ENCODE measurements around the gene DLGAP5.

The DLGAP5 gene

DNA sequence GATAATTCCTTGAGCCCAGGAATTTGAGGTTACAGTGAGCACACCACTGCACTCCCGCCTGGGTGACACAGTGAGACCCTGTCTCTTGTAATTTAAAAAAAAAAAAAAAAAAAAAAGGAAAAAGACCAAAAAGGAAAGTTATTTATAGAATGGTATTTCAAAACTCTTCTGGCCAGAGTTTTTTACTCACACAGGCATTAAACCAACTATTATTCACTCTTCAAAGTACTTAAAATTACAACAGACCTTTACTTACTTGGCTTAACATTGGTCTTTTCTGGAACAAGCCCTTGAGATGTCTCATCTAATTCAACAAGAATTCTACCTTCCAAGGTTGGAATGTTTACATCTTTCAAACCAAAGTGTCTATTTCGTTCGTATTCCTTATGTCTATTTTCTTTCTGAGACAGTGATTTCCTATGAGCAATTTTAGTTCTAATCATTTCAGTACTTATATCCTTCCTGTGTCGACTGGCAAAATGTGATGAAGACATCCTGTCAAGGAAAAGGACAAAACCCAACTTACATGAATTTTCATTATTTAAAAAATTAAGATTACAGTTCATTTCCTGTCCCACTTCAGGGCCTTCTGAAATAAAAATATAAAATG, 2.6 kb downstream of the DLGAP5 start:
- DNase-seq = no peak

GRCh38 chr14:55180434-55180833, 11.0 kb downstream of the DLGAP5 start:
- no peak for DNase-seq

DNA sequence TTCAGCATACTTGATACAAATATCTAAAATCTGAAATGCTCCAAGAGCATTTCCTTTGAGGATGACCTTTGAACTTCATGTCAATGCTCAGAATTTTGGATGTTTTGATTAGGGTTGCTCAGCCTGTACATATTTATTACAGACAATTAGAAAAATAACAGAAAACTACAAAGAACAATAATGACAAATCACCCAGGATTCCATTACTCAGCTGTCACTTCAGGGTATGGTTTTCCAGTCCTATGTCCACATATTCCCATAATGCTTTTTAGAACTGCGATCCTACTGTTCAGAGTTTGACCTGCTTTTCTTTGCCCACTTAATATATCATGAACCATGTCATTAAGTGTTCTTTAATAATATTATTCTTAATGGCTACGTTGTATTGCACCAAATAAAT, 11.4 kb downstream of the DLGAP5 start:
- DNase-seq = no peak

DNA sequence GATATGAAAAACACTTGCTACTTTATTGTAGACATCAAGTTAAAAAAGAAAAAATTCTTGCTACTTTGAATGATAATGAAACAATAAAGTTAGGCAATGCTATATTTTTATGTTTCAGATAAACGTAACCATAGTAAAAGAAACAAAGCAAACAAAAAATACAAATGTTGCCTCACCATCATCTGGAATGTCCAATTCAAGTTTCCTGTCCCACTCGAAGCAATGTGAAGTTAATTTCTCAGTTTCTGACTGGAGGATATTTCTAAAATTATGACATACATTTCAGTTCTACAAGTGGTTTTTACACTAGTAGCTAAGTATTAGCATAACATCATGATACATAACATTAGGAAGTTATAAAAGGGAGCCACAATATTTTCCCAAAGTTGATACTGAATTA, 20.9 kb downstream of the DLGAP5 start:
- no peak for DNase-seq

- DNase-seq = peak; percentile 35 to 60
Observed at GRCh38 chr14:55160989-55161388, 30.4 kb downstream of the DLGAP5 start.

GRCh38 chr14:55158412-55158811, 33.0 kb downstream of the DLGAP5 start:
- DNase-seq = no peak

DNA sequence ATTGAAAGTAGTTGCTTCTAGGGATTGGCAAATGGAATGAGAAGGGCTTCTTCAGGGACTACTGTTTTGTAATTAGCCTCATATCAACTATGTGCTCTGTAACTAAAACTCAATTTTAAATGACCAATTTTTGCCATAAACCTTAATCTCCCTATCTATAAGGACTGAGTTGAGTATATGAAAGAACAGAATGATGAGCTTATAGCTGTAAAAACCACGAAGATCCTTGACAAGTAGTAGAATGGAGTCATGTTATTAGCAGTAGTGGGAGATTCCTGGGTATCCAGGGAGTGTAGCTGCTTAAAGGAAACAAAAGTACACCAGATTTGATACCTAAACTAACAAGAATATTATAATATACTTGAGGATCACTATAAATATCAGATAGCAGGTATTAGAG, 34.3 kb downstream of the DLGAP5 start:
- no peak for DNase-seq

- no peak for DNase-seq
Observed at GRCh38 chr14:55153951-55154350, 37.4 kb downstream of the DLGAP5 start.

- DNase-seq = no peak
Observed at GRCh38 chr14:55152052-55152753, 39.2 kb downstream of the DLGAP5 start.

DNA sequence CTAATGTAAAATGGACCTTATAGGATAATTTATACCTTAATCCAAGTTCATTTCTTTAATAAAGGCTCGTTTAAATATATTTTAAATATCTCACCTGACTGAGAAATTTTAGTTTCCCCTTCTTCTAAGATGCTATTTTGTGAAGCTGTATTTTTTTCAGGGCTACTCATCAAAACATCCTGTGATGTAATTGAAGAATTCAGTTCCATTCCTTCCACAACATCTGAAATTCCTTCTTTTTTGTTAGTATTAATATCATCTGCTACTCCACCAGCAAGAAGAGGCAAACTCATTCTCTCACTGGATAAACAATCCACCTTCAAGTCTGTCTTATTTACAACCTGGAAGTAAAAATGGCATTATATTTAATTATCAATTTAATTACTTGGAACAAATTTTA, 39.8 kb downstream of the DLGAP5 start:
- no peak for DNase-seq

DNA sequence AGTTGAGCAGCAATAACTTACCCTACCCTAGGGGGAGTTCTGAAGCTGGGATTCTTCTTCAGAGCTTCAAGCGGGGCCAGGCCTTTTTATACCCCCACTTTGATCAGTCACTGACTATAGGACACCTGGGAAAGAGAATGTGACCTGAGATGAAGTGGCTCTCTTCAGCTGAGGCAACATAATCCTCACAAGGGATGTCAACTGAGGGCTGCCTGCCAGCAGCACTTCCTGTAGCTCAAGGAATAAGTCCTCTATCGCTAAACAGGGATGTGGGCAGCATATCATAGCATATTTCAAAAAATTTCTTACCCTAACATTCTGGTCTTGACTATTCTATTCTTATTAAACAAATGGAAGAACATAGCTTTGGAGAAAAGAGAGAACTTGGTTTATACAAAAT, 45.0 kb downstream of the DLGAP5 start:
- no peak for DNase-seq

- no peak for DNase-seq
Observed at GRCh38 chr14:55142466-55142865, 48.9 kb downstream of the DLGAP5 start.

- no peak for DNase-seq
Observed at GRCh38 chr14:55141825-55142224, 49.6 kb downstream of the DLGAP5 start.

DNA sequence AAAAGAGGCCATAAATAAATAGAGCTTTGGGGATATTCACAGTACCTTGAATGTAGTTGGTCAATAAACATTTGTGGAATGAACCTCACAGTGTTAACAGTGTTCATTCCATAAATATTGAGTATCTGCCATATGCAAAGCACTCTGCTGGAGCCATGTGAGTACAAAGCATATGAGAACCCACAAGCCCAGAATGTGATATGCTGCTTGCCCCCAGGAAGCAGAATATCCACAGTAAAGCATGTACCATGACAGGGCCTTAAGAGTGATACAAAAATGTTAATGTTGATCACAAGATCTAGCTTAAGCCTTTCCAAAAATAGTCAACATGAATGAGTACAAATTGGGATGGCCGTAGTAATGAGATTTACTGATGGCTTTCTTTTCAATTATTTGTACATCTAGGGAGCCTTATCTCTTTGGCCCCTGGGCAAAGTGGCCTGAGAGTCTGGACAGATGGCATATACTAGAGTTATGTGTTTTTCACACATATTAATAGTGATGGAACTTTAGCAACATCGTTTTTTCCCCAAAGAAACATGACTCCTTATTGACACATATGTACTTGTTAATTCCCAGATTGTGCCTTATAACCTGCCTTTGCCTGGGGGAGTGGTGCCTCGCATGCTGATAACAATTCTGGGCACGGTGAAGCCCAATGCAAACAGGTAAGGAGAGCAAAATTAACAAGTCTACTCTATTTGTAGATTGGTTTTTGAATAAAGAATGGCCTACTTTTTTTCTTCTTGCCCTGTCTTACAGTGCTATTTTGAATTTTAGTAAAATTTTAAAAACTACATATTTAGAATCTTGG, 51.5 kb downstream of the DLGAP5 start:
- DNase-seq = no peak

GRCh38 chr14:55139141-55139540, 52.2 kb downstream of the DLGAP5 start:
- DNase-seq = no peak

GRCh38 chr14:55138091-55138490, 53.3 kb downstream of the DLGAP5 start:
- DNase-seq = no peak

- no peak for DNase-seq
Observed at GRCh38 chr14:55136885-55137786, 54.2 kb downstream of the DLGAP5 start.

DNA sequence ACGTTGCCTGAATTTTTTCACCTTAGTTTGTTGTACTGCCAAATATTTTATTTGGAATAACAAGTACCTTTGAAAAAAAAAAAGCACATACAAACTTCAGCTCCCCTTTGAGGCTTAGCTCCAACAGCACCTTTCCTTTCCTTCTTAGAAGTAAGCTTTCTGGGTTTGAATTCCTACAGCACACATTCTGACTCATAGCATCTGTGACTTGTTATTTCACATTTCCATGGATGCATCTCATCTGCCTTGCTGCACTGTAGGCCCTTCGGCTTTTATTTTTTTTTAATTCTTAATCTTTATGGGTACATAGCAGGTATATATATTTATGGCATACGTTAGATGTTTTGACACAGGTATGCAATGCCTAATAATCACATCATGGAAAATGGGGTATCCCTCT, 55.1 kb downstream of the DLGAP5 start:
- no peak for DNase-seq

DNA sequence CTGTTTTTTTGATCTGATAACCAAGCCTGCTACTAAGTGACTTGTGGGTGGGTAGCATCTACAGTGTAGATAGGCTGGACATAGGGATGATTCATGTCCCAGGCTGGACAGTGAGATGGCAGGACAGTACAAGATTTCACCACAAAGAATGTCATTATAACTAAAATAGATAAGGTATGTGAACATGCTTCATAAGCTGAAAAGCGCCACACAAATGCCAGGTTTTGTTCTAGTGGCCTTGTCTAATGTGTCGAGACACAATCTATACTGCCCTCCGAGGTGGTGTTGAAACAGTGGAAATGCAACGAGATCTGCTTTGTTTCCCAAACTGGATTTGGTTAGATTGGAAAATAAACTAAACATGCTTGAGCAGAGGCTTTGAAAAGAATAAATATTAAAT, 58.0 kb downstream of the DLGAP5 start:
- peak; percentile 9 to 18 for DNase-seq

GRCh38 chr14:55131370-55132137, 59.8 kb downstream of the DLGAP5 start:
- DNase-seq = no peak

DNA sequence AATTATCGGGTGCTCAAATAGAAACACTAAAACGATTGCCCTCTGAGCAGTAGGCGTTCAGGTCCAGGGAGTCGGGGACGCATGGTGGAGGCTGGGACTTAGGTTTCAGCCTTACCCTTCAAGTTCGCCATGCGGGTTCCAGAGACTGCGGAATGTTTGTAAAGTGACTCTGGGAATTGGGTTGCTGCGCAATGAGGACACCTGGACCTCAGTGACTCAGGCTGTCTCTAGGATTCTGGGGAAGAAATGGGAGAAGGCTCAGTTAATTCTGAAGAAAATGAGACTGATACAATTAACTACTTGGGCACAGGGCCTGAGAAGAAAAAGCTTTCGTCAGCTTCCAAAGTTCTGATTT, 61.2 kb downstream of the DLGAP5 start:
- no peak for DNase-seq
